NCI-H1436 treated with DMSO at 0.1 percent for 48 hours (cell line): ENCODE data around the gene PERP.
"Not testable (repeated sequence)": the region's sequence is repeated elsewhere in the genome, so short reads cannot be mapped to it uniquely, and the experiment has no call there.

ENCODE experiments used
- DNase-seq: peaks from one replicate; lab custom pipeline; 2025; lab: John Stamatoyannopoulos, UW

PERP gene

GRCh38 chr6:138105446-138105845 is 1.8 kb downstream of the PERP start:
- DNase-seq, result no peak

- no peak for DNase-seq
These were observed 2.5 kb downstream of the PERP start for GRCh38 chr6:138104618-138105213.

GRCh38 chr6:138103871-138104270 is 3.3 kb downstream of the PERP start:
- no peak for DNase-seq

- no peak for DNase-seq
These were observed 5.1 kb downstream of the PERP start for GRCh38 chr6:138101946-138102731.

- DNase-seq, result no peak
These were observed 7.4 kb downstream of the PERP start for GRCh38 chr6:138099832-138100231.

- DNase-seq, result no peak
These were observed 8.9 kb downstream of the PERP start for GRCh38 chr6:138098306-138098705.

GRCh38 chr6:138094260-138094659 is 13.0 kb downstream of the PERP start:
- no peak for DNase-seq

- DNase-seq, result no peak
These were observed 13.6 kb downstream of the PERP start for GRCh38 chr6:138093632-138094031.

- no peak for DNase-seq
These were observed 14.5 kb downstream of the PERP start for GRCh38 chr6:138092686-138093085.

GRCh38 chr6:138089325-138089724 is 17.9 kb downstream of the PERP start:
- DNase-seq, result peak; percentile 59

- no peak for DNase-seq
These were observed 18.9 kb downstream of the PERP start for GRCh38 chr6:138088326-138088762.

- DNase-seq, result no peak
These were observed 19.5 kb downstream of the PERP start for GRCh38 chr6:138087593-138088325.

- no peak for DNase-seq
These were observed 20.5 kb downstream of the PERP start for GRCh38 chr6:138086573-138087196.

- no peak for DNase-seq
These were observed 21.4 kb downstream of the PERP start for GRCh38 chr6:138085839-138086222.

- DNase-seq, result no peak
These were observed 22.0 kb downstream of the PERP start for GRCh38 chr6:138084904-138085838.

GRCh38 chr6:138082232-138082631 is 25.0 kb downstream of the PERP start:
- no peak for DNase-seq

- not testable (repeated sequence) for DNase-seq
These were observed 27.7 kb downstream of the PERP start for GRCh38 chr6:138079556-138079955.

GRCh38 chr6:138078491-138078890 is 28.7 kb downstream of the PERP start:
- DNase-seq, result no peak

GRCh38 chr6:138073264-138073663 is 34.0 kb downstream of the PERP start:
- no peak for DNase-seq

- DNase-seq, result no peak
These were observed 43.5 kb downstream of the PERP start for GRCh38 chr6:138063726-138064125.

GRCh38 chr6:138054982-138055381 is 52.2 kb downstream of the PERP start:
- DNase-seq, result no peak
